Measurements from ENCODE around the gene TMED5. TPM values are rescaled to one million over a fixed set of nuclear protein-coding genes. Genes with fewer than 3 reads are reported as not detected.
A peak's percentile ranks its signal among the peaks of the same experiment; 100 is the strongest.
"Not testable (repeated sequence)": the region's sequence is repeated elsewhere in the genome, so short reads cannot be mapped to it uniquely, and the experiment has no call there.

TMED5 gene
- total and polyA plus RNA-seq, 4 donors: 32.3 to 76.1 (median 42.4) TPM

DNA sequence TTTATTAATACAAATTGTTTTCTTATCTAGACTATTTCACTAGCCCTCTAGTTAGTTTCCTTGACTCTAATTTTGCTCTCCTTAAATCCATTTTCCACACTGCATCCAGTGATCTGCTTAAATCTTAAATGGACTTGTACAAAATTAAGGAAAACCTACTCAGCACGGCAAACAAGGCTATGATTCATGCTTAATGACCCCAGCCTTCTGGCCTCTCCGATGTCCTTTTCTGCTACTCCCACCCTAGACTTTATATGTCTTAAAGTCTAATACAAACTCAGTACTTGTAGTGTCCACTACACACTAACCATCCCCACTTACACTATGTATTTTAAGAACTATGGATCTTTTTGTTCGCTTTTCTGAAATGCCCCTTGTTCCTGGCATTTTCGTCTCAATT is 2.2 kb downstream of the TMED5 start:
- WGBS (ENCODE audit: insufficient coverage): 48% methylated on average over 4 of the region's 4 CpGs
- H3K36me3 ChIP-seq (ENCODE audit: control insufficient read depth, insufficient read depth, low read length): no peaks in the 10 kb centered on the region
- H3K27me3 ChIP-seq (ENCODE audit: control insufficient read depth, insufficient read depth, low read length): no peaks in the 10 kb centered on the region
- no peaks in the 10 kb centered on the region for H3K9me3 ChIP-seq (ENCODE audit: control insufficient read depth, insufficient read depth, low read length)
- peaks cover 11% of the 10 kb centered on the region for H3K4me1 ChIP-seq (ENCODE audit: control insufficient read depth, insufficient read depth, low read length)
- peak overlapping the region; percentile 99 for H3K4me3 ChIP-seq (ENCODE audit: low read depth, low read length)
- peak in 2 of 6 donors; percentile 5 to 6 for DNase-seq (ENCODE audit: low read depth in 4 of 6, low spot score in 6 of 6)
- H3K27ac ChIP-seq (ENCODE audit: low read depth, low read length): peak overlapping the region; percentile 37

- H3K27me3 ChIP-seq (ENCODE audit: control insufficient read depth, insufficient read depth, low read length): not testable (repeated sequence)
Measured at GRCh38 chr1:93174638-93175037, 5.6 kb downstream of the TMED5 start.

GRCh38 chr1:93172778-93173177 is 7.4 kb downstream of the TMED5 start:
- Histone ChIP-seq H3K36me3 (ENCODE audit: control insufficient read depth, insufficient read depth, low read length) (peaks cover 7% of the 10 kb centered on the region), H3K27ac (ENCODE audit: low read depth, low read length) (no peak overlapping the region), H3K4me1 (ENCODE audit: control insufficient read depth, insufficient read depth, low read length) (peaks cover 4% of the 10 kb centered on the region), H3K27me3 (ENCODE audit: control insufficient read depth, insufficient read depth, low read length) (no peaks in the 10 kb centered on the region), H3K4me3 (ENCODE audit: low read depth, low read length) (no peak overlapping the region), H3K9me3 (ENCODE audit: control insufficient read depth, insufficient read depth, low read length) (peaks cover 3% of the 10 kb centered on the region)
- no peak for DNase-seq (ENCODE audit: low read depth in 4 of 6, low spot score in 6 of 6)
- no CpG with 5 or more reads among the region's 1 CpG for WGBS (ENCODE audit: insufficient coverage)

More at GRCh38 chr1:93174638-93175037, 5.6 kb downstream of the TMED5 start:
- H3K4me3 ChIP-seq (ENCODE audit: low read depth, low read length); H3K36me3 ChIP-seq (ENCODE audit: control insufficient read depth, insufficient read depth, low read length); H3K9me3 ChIP-seq (ENCODE audit: control insufficient read depth, insufficient read depth, low read length); H3K27ac ChIP-seq (ENCODE audit: low read depth, low read length); DNase-seq (ENCODE audit: low read depth in 4 of 6, low spot score in 6 of 6); H3K4me1 ChIP-seq (ENCODE audit: control insufficient read depth, insufficient read depth, low read length): not testable (repeated sequence)
- WGBS (ENCODE audit: insufficient coverage): no CpG with 5 or more reads among the region's 3 CpGs

DNA sequence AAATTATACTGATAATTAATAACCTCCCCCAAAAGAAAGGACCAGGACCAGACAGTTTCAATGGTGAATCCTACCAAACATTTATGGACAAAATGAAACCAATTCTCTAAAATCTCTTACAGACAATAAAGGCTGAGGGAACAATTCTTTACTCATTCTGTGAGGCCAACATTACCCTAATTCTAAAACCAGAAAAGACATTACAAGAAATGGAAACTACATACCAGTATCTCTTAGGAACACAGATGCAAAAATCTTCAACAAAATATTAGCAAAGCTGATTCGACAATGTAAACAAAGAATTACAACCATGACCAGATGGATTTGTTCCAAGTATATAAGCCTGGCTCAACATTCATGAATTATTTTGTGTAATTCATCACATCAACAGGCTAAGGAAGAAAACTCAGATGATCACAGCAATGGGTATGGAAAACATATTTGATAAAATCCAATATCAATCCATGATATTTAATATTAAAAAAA is 8.6 kb downstream of the TMED5 start:
- no peaks in the 10 kb centered on the region for H3K27me3 ChIP-seq (ENCODE audit: control insufficient read depth, insufficient read depth, low read length)
- no peak overlapping the region for H3K27ac ChIP-seq (ENCODE audit: low read depth, low read length)
- no peak overlapping the region for H3K4me3 ChIP-seq (ENCODE audit: low read depth, low read length)
- peaks cover 7% of the 10 kb centered on the region for H3K36me3 ChIP-seq (ENCODE audit: control insufficient read depth, insufficient read depth, low read length)
- no CpG with 5 or more reads among the region's 1 CpG for WGBS (ENCODE audit: insufficient coverage)
- DNase-seq (ENCODE audit: low read depth in 4 of 6, low spot score in 6 of 6): no peak
- peaks cover 5% of the 10 kb centered on the region for H3K9me3 ChIP-seq (ENCODE audit: control insufficient read depth, insufficient read depth, low read length)
- no peaks in the 10 kb centered on the region for H3K4me1 ChIP-seq (ENCODE audit: control insufficient read depth, insufficient read depth, low read length)

DNA sequence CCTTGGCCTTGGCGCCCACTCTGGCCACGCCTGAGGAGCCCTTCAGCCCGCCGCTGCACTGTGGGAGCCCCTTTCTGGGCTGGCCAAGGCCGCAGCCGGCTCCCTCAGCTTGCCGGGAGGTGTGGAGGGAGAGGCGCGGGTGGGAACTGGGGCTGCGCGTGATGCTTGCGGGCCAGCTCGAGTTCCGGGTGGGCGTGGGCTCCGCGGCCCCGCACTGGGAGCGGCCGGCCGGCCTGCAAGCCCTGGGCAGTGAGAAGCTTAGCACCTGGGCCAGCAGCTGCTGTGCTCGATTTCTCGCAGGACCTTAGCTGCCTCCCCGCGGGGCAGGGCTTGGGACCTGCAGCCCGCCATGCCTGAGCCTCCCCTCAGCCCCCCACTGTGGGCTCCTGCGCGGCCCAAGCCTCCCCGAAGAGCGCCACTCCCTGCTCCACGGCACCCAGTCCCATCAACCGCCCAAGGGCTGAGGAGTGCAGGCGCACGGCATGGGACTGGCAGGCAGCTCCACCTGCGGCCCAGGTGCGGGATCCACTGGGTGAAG is 10.0 kb downstream of the TMED5 start:
- not testable (repeated sequence) for DNase-seq (ENCODE audit: low read depth in 4 of 6, low spot score in 6 of 6); H3K4me1 ChIP-seq (ENCODE audit: control insufficient read depth, insufficient read depth, low read length); H3K36me3 ChIP-seq (ENCODE audit: control insufficient read depth, insufficient read depth, low read length); H3K27me3 ChIP-seq (ENCODE audit: control insufficient read depth, insufficient read depth, low read length); H3K4me3 ChIP-seq (ENCODE audit: low read depth, low read length); H3K9me3 ChIP-seq (ENCODE audit: control insufficient read depth, insufficient read depth, low read length); H3K27ac ChIP-seq (ENCODE audit: low read depth, low read length)
- WGBS (ENCODE audit: insufficient coverage): 97% methylated on average over 34 of the region's 36 CpGs

GRCh38 chr1:93167006-93167405 is 13.2 kb downstream of the TMED5 start:
- Histone ChIP-seq H3K27ac (ENCODE audit: low read depth, low read length) (no peak overlapping the region), H3K4me3 (ENCODE audit: low read depth, low read length) (no peak overlapping the region), H3K4me1 (ENCODE audit: control insufficient read depth, insufficient read depth, low read length) (no peaks in the 10 kb centered on the region), H3K9me3 (ENCODE audit: control insufficient read depth, insufficient read depth, low read length) (peaks cover 5% of the 10 kb centered on the region), H3K27me3 (ENCODE audit: control insufficient read depth, insufficient read depth, low read length) (no peaks in the 10 kb centered on the region), H3K36me3 (ENCODE audit: control insufficient read depth, insufficient read depth, low read length) (peaks cover 7% of the 10 kb centered on the region)
- no peak for DNase-seq (ENCODE audit: low read depth in 4 of 6, low spot score in 6 of 6)

- H3K27ac ChIP-seq (ENCODE audit: low read depth, low read length); H3K36me3 ChIP-seq (ENCODE audit: control insufficient read depth, insufficient read depth, low read length); H3K4me1 ChIP-seq (ENCODE audit: control insufficient read depth, insufficient read depth, low read length); H3K4me3 ChIP-seq (ENCODE audit: low read depth, low read length); H3K27me3 ChIP-seq (ENCODE audit: control insufficient read depth, insufficient read depth, low read length); DNase-seq (ENCODE audit: low read depth in 4 of 6, low spot score in 6 of 6); H3K9me3 ChIP-seq (ENCODE audit: control insufficient read depth, insufficient read depth, low read length): not testable (repeated sequence)
- 100% methylated on average over 1 of the region's 1 CpG for WGBS (ENCODE audit: insufficient coverage)
Measured at GRCh38 chr1:93165895-93166294, 14.3 kb downstream of the TMED5 start.

DNA sequence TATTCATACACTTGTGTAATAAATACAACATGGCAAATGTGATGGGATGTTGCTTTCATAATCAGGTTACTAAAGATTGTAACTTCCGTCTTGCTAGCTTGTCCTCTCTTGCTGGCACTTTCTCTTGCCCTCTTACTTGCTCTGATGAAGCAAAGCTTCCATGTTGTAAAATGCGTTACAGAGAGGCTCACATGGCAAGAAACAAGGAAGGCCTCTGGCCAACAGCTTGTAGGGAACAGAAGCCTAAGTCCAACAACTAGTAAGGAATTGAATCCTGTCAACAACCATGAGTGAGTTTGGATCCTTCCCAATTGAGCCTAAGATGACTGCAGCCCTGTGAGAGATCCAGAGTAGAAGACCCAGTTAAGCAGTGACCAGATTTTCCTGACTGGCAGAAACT is 15.4 kb downstream of the TMED5 start:
- DNase-seq (ENCODE audit: low read depth in 4 of 6, low spot score in 6 of 6): no peak
- Histone ChIP-seq H3K4me1 (ENCODE audit: control insufficient read depth, insufficient read depth, low read length) (no peaks in the 10 kb centered on the region), H3K4me3 (ENCODE audit: low read depth, low read length) (no peak overlapping the region), H3K27ac (ENCODE audit: low read depth, low read length) (no peak overlapping the region), H3K27me3 (ENCODE audit: control insufficient read depth, insufficient read depth, low read length) (no peaks in the 10 kb centered on the region), H3K9me3 (ENCODE audit: control insufficient read depth, insufficient read depth, low read length) (peaks cover 5% of the 10 kb centered on the region), H3K36me3 (ENCODE audit: control insufficient read depth, insufficient read depth, low read length) (no peaks in the 10 kb centered on the region)
- WGBS (ENCODE audit: insufficient coverage): 92% methylated on average over 2 of the region's 2 CpGs

GRCh38 chr1:93163314-93163713 is 16.9 kb downstream of the TMED5 start:
- DNase-seq (ENCODE audit: low read depth in 4 of 6, low spot score in 6 of 6); H3K9me3 ChIP-seq (ENCODE audit: control insufficient read depth, insufficient read depth, low read length); H3K36me3 ChIP-seq (ENCODE audit: control insufficient read depth, insufficient read depth, low read length); H3K4me3 ChIP-seq (ENCODE audit: low read depth, low read length); H3K4me1 ChIP-seq (ENCODE audit: control insufficient read depth, insufficient read depth, low read length); H3K27ac ChIP-seq (ENCODE audit: low read depth, low read length); H3K27me3 ChIP-seq (ENCODE audit: control insufficient read depth, insufficient read depth, low read length): not testable (repeated sequence)
- WGBS (ENCODE audit: insufficient coverage): 100% methylated on average over 3 of the region's 8 CpGs

- DNase-seq (ENCODE audit: low read depth in 4 of 6, low spot score in 6 of 6): no peak
- Histone ChIP-seq H3K4me1 (ENCODE audit: control insufficient read depth, insufficient read depth, low read length) (no peaks in the 10 kb centered on the region), H3K27ac (ENCODE audit: low read depth, low read length) (no peak overlapping the region), H3K9me3 (ENCODE audit: control insufficient read depth, insufficient read depth, low read length) (no peaks in the 10 kb centered on the region), H3K4me3 (ENCODE audit: low read depth, low read length) (no peak overlapping the region), H3K36me3 (ENCODE audit: control insufficient read depth, insufficient read depth, low read length) (peaks cover 11% of the 10 kb centered on the region), H3K27me3 (ENCODE audit: control insufficient read depth, insufficient read depth, low read length) (no peaks in the 10 kb centered on the region)
- WGBS (ENCODE audit: insufficient coverage): no CpG with 5 or more reads among the region's 2 CpGs
Measured at GRCh38 chr1:93159337-93159736, 20.9 kb downstream of the TMED5 start.

All from spinal cord (tissue), 10 donors.